HG03354 (cell line): ENCODE results near the gene ADAR.

Experiments used
- ATAC-seq: cut with Tn5 transposase; IDR thresholded peaks from one replicate; pipeline ENCODE4 v1.9.1; 2021; ENCODE audit warnings: mild to moderate bottlenecking; ENCODE audit not compliant: unreplicated experiment, poor library complexity, severe bottlenecking

Gene ADAR

DNA sequence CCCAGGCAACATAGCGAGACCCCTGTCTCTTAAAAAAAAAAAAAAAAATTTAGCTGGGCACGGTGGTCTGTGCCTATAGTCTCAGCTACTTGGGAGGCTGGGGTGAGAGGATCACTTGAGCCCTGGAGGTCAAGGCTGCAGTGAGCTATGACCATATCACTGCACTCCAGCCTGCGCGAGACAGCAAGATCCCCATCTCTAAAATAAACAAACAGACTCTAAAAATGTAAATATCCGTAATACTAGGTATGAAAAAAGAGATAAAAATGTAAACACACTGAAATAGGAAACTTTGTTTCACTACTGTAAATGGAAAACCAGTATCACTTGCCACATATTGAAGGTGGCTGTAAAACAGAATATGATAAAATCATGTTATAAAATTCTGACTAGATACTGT lies 17.2 kb downstream of the ADAR start:
- ATAC-seq: no peak

DNA sequence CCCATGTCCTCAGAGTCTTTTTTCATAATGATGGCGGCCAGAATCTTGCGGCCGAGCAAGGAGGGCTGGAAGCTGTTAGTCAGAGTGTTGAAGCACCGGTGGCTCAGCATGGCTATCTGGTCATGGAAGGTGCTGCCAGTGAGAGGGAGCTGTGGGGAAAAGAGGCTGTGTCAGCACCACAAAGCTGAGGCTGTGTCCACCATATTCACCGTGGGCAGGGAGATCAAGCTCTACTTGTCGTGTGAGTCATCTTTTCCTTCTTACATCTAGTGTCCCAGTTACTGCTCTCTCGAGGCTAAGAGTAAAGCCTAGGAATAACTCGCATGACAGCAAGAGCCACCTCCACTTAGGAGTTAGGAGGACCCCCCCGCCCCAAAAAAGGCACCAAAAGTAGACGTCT lies 18.2 kb downstream of the ADAR start:
- no peak for ATAC-seq

DNA sequence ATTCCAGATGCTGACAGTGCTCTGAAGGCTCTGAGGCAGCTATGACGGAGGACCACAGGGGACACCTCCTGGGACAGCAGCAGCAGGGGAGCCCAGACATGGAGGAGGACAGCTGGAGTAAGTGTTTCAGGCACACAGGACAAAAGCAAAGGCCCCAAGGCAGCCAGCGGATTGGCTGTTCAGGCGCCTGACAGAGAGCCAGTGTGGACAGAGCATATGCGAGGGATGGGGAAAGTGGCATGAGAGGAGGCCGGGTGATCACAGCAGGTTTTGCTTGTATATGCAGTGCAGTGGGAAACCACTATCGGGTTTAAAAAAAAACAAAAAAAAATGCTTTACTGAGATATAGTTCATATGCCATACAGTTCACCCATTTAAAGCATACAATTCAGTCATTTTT lies 21.3 kb downstream of the ADAR start:
- no peak for ATAC-seq

DNA sequence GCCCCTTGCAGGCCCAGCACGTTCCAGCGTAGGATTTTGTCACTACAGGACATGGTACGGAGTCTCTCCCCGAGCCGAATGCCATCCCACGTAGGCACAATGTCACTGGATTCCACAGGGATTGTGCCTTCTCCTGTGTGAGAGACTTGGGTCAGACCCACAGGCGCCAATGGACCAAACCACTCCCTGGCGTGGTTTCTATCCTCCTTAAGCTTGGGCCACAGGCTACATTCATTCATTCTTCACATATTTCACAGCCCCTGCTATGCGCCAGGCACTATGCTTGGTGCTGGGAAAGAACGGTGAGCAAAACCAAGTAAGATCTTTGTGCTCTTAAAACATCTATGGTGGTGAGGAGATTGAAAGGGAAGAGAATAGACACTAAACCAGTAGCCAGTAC lies 21.8 kb downstream of the ADAR start:
- ATAC-seq: no peak

DNA sequence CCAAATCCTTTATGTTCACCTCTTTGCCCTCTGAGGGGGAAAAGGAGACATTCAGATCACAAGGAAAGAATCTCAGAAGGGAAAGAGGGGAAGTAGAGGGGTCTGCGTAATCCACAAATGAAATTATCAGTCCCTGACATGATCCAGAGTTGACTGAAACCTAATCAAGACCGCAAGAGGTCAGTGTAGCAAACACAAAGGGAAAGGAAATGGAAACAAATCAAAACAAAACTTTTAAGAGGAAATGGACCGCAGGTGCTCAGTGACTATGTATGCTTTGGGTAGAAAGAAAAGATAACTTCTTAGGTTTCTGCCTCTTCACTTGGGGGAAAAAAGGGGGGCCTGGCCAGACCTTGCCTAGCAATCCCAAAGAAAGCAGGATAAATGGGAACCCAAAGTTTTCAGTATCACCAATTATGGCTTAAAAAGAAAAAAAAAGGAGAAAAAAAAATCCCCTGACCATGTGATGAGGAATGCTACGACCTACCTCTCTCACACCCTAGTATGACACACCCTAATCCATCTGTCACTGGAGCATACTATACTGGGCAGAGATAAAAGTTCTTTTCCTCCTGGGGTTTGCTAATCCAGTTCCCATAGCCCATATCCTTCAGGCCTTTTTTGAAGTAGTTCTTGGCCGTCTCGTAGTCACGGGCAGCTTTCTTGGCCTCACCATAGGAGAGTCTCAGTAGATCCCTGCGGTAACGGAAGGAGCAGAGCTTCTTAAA lies 23.6 kb downstream of the ADAR start:
- no peak for ATAC-seq

DNA sequence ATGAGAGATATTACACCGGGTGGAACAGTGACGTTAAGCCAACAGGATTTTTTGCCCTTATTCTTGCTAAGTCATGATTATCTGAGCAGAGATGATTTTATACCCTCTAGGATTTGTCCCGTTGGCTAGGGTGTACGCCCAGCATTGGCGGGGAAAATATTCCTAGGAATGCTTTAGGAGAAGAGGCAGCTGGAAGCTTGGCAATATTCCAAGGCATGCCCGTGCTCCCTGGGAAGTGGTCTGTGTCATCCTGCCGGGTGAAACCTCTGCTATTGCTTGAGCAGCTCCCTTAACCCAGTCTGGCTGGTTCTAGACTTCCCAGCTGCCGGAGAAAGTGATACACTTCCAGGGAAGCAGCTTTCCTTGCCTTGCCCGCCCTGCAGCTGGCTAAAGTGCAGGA lies 24.2 kb downstream of the ADAR start:
- no peak for ATAC-seq

DNA sequence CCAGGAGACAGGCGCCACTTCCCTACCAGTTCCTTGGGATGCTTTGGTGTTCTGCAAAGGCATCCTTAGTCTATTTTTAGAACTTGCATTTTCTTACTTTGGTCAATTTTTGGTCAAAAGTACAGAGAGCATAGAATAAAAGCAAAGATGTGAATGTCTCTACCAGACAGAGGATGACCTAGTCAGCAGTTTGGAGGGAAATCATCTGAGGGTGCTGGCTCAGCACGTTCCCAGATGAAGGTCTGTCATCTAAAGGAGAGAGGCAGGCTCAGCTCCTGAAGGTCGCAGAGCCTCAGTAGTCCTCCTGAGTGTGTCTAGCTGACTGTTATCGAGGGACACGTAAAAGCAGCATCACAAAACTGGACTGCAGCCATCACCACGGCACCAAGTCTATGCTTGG lies 25.1 kb downstream of the ADAR start:
- ATAC-seq: no peak

DNA sequence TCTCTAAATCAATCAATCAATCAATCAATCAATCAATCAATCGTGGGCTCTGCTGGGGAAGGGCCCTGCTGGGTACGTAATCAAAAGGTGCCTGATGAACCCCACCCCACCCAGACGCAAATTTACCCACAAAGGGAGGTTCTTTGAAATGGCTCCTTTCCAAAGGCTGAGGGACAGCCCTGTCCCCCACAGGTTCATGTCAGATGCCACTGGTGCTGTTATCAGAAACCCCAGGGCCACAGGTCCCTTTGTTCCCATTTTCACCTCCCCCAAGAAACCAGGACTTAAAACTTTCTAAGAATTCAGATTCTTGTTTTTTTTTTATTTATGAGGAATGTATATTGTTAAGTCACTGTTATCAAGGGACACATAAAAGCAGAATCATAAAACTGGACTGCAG lies 26.2 kb downstream of the ADAR start:
- ATAC-seq: no peak

DNA sequence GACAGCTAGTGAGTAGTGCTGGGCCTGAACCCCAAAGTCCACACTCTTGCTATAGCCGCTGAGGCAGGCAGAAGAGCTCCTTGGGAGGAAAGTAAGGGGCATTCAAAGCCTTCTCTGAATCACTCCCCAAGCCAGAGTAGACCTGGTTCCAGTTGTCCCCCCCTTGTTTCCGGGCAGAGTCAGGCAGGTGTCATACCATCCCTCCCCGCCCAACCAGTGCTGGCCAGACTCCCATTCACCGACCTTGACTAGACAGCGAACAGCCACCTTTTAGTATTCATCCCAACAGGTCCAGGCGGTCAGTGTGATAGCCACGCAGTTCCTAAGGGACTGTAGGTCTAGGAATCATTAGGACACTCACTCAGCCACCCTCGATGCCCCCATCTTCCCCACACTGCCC lies 28.6 kb downstream of the ADAR start:
- no peak for ATAC-seq

DNA sequence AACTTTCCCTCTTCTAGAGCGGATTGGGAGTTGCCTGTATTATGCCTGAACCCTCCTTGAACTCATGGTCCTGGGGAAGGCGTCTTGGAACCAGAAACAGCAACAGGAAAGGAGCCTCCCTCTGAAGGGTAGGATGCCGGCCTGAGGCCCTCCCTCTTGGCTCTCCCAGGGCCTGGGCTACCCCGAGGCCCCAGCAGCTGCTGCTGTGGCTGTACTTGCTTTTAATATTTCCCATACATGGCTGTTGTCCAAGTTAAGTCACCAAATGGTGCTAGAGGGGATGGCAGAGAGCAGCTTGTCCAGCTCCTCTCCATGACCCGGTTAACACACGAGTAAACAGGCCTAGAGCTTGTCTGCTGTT lies 29.9 kb downstream of the ADAR start:
- ATAC-seq: no peak

DNA sequence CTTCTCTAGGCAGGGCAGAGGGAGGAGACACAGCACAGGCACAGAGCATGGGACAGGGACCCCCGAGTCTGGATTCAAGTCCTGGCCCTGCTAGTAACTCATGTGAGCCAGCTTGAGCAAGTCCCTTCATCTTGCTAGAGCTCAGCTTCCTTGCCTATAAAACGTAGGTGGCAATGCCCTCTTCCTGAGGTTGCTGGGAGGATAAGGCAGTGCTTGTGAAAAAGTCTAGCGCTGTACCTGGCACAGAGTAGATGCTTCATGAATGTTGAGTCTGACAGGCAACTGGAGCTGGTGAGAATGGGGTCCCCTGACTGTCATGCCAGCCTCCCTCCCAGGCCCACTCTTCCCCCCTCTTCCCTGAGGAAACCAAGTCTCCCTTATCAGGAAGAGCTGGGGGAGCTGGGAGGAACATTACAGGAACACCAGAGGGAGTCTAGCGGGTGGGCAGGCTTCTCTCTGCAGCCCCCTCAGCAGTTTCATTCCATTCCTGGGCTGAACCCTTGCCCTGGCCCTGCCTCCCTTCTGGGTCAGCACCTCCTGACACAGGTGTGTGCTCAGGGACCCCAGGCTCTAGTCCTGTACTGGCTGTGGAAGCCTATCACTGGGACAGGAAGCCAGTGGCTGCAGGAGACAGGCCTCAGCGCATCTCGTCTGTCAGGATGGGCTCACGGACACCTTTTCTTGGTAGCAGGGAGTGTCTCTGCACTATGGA lies 30.5 kb downstream of the ADAR start:
- no peak for ATAC-seq

DNA sequence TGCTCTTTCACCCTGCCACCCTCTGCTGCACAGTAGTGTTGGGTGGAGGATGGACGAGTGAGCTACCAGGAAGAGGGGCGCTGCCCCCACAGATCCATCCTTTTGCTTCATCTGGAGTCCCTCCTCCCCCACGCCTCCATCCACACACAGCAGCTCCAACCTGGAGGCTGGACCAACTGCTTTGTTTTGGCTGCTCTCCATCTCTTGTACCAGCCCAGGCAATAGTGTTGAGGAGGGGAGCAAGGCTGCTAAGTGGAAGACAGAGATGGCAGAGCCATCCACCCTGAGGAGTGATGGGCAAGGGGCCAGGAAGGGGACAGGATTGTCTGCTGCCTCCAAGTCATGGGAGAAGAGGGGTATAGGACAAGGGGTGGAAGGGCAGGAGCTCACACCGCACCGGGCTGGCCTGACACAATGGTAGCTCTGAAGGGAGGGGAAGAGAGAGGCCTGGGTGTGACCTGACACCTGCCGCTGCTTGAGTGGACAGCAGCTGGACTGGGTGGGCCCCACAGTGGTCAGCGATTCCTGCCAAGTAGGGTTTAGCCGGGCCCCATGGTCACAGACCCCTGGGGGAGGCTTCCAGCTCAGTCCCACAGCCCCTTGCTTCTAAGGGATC lies 31.9 kb downstream of the ADAR start:
- ATAC-seq: no peak

DNA sequence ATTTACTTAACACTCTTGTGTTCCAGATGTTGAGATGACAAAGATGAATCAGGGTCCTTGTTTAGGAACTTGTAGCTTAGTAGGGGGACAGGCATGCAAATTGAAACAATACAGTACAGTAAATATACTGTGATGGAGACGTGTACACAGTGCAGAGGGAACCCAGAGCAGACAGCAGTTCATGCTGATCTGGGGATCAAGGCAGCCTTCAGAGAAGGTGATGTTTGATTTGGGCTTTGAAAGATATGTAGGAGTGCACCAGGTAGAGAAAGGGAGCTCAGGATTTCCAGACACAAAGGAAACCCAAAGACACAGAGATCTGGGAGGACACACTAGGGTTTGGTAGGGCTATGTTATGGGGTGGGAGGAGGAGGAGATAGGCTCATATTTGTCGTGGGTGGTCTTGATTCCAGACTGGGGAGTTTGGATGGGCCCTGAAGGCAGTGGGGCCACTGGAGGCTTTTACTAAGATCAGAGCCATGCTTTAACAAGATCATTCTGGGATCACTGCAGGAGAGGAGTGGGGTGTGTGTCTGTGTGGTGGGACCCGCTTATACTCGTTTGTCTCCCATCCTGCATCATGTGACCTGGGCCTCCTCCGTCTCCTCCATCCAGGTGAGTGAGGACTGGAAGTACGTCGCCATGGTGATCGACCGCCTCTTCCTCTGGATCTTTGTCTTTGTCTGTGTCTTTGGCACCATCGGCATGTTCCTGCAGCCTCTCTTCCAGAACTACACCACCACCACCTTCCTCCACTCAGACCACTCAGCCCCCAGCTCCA lies 32.6 kb downstream of the ADAR start:
- no peak for ATAC-seq

DNA sequence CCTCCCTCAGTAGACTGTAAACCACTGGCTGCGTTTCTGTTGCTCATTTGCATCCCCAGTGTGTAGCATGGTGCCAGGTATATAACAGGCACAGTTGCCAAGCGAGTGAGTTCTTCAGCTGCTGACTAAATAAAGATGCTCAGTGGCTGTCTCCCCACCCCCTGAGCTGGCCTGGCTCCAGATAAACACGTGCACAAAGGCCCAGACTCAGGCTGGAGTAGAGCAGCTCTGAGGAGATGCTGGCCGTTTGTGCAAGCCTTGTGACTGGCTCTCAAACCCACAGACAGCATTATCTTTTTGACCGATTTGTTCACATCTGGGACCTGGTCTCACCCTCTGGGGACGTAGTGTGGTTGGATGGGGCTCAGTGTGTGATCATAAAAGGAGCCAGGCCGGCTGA lies 33.3 kb downstream of the ADAR start:
- ATAC-seq: no peak

DNA sequence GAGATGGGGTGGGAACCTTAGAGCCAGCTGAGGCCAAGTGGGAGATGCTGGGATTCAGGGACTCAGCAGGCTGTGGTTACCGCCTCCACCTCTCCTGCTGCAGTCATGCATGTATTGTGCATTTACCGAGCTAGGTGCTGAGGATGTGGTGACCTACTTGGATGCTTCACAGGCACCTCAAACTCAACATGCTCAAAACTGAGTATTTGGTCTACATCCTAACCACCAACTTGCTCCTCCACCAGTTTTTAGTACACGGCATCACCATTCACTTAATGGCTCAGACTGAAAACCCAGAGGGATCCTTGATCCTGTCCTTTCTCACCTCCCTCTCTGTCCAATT lies 34.8 kb downstream of the ADAR start:
- ATAC-seq: no peak

DNA sequence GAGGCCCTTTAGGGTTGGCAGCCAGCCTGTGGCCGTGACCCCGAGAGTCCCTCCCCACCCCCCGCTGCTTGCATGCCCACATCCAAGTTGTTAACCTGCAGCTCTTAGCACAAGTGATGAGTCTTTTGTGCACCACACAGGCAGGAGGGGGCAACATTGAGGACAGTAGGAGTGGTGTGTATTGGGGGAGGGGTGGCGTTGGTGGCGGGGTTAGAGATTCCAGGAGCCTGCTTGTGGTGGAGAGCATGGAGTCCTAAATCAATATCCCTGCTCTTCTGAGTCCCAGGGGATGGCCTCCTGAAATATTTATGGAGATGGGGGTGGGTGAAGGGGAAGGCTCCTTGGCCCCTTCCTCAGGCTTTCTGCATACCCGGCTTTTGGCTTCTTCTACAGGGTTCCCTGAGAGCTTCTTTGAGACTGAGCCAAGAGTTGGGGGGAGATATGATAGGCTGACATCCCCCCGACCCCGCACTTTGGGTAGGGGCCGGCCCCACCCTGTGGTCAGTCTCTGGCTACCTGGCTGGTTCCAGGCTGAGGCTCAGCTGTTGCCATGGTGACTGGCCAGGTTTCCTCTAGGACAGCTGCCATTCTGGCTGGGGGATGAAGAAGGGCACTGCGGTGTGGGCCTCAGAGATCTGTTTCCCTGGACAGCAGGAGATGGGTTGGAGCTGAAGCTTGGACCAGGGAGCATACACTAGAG lies 35.4 kb downstream of the ADAR start:
- ATAC-seq: no peak

DNA sequence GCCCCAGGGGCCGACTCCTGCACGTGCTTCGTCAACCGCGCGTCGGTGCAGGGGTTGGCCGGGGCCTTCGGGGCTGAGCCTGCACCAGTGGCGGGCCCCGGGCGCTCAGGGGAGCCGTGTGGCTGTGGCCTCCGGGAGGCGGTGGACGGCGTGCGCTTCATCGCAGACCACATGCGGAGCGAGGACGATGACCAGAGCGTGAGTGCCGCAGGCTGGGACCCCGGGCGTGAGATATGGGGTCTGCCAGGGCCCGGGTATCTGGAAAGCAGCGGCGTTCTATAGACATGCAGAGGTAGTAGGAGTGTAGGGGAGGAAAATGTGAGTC lies 36.1 kb downstream of the ADAR start:
- no peak for ATAC-seq

DNA sequence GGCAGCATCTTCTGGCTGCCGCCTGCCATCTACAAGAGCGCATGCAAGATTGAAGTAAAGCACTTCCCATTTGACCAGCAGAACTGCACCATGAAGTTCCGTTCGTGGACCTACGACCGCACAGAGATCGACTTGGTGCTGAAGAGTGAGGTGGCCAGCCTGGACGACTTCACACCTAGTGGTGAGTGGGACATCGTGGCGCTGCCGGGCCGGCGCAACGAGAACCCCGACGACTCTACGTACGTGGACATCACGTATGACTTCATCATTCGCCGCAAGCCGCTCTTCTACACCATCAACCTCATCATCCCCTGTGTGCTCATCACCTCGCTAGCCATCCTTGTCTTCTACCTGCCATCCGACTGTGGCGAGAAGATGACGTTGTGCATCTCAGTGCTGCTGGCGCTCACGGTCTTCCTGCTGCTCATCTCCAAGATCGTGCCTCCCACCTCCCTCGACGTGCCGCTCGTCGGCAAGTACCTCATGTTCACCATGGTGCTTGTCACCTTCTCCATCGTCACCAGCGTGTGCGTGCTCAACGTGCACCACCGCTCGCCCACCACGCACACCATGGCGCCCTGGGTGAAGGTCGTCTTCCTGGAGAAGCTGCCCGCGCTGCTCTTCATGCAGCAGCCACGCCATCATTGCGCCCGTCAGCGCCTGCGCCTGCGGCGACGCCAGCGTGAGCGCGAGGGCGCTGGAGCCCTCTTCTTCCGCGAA lies 36.6 kb downstream of the ADAR start:
- no peak for ATAC-seq

DNA sequence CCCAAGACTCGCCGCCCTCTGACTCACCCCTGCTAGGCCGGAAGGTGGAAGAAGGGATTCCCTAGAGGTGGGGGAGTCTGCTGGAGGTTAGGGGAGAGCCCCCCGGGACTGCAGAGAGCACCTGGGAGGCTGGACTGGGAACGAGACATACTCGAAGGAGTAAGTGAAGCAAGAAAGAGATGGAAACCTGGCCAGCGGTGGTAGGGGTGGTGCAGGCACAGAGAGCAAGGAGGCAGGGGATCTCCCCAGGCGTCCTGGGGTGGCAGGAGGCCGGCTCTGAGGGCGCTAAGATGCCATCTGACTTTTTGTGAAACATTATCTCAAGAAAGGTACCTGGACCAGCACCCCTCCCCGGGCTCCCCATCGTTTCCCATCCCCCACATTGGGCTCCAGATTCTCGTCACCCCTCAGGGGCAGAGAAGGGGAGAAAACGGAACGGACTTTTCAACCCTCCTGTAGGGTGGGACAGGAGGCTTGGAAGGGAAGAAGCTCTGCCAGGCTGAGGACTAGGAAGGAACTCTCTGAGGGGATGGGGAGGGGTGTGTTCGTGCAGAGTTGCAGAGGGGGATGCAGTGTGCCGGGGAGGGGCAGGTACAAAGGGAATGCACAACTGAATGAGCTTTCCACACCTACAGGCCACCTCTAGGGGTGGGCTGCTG lies 39.7 kb downstream of the ADAR start:
- no peak for ATAC-seq
